ENCODE results near the gene GPSM1. TPM values are rescaled to one million over a fixed set of nuclear protein-coding genes. Genes with fewer than 3 reads are reported as not detected.

Gene GPSM1
- total RNA-seq, 1 experiment from 2014 or later: 26.4 TPM

DNA sequence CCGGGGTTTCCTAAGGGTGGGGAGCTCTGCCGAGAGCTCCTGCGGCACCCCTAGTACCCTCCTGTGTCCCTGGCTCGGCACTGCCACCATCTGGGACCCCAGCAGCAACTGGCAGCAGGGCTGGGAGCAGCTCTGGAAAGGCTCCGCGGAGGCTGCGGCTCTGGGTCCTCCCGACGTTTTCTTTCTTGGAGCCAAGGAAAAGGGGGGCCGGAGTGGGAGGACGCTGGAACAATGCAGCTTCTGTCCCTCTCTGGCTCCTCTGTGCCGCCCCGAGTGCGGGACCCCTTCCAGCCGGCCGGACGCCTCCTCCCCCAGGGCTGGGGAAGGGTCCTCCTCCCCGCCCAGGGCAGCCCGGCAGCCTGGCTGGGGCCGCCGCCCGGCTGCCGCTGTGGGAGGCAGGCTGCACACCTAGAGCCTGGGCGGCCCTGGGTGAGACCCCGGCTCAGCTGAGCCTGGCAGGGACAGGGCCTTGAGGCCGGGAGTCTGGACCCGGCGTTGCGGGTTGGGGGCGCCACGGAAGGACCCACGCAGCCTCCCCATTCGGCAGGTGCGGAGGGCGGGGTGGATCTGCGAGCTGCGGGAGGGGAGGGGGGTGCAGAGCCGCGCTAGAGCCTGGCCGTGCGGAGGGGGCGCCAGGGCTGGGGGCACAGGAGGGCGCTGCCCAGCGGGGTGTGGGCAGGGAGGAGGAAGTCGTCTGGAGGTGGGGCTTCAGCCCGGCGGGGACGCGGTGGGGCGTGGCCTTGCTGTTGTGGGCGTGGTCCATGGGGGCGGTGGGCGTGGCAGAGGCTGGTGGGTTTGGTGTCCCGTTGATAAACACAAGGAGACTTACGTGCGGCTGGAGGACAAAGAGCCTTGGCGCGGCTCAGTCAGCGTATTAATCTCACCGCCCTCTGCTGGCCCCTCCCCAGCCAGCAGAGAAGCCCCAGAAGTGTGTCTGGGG is 15.1 kb downstream of the GPSM1 start:
- peaks cover 18 to 36% of the 10 kb centered on the region in 2 experiments; a peak in 3 of 4 replicates for H3K4me1 ChIP-seq (ENCODE audit: control insufficient read depth in 1 of 2, insufficient read depth in 2 of 2, low read length in 2 of 2)

GRCh38 chr9:136343121-136343883 is 16.0 kb downstream of the GPSM1 start:
- no peaks in the 10 kb centered on the region for H3K9me2 ChIP-seq (ENCODE audit: insufficient read depth)
- ChIA-PET POLR2A (no interaction called here), CTCF (no interaction called here), RAD21 (ENCODE audit: low non-redundant PET in 1 of 2, low total read pairs in 2 of 2, uncharacterized antibody in 2 of 2, unreplicated experiment in 2 of 2) (no interaction called here)
- no peak overlapping the region for H3K4me3 ChIP-seq (replicated peaks in 1 of 2; ENCODE audit: low read depth in 1 of 2, low read length in 2 of 2)
- ATAC-seq: no peak
- TF ChIP-seq SRF (IDR thresholded peaks at IDR 0.05; ENCODE audit: low read depth) (no peak), POLR2A (IDR thresholded peaks at IDR 0.05; ENCODE audit: borderline replicate concordance, extremely low read depth, insufficient read depth, insufficient read length) (no peak), MAX (IDR thresholded peaks at IDR 0.05) (no peak), SIN3A (IDR thresholded peaks at IDR 0.05; ENCODE audit: low read depth) (no peak), SP1 (IDR thresholded peaks at IDR 0.05; ENCODE audit: low read depth) (no peak), ELF1 (IDR thresholded peaks at IDR 0.05; ENCODE audit: borderline replicate concordance, low read depth) (no peak), EZH2phosphoT487 (IDR thresholded peaks at IDR 0.05; ENCODE audit: borderline replicate concordance) (no peak), TCF7L2 (IDR thresholded peaks at IDR 0.05; ENCODE audit: borderline replicate concordance, extremely low read depth, insufficient read depth, insufficient read length) (no peak), JUND (IDR thresholded peaks at IDR 0.05) (no peak), CEBPB (IDR thresholded peaks at IDR 0.05; ENCODE audit: low read depth) (no peak), ATF3 (IDR thresholded peaks at IDR 0.05) (no peak), EGR1 (IDR thresholded peaks at IDR 0.05; ENCODE audit: low read depth) (no peak), YY1 (IDR thresholded peaks at IDR 0.05; ENCODE audit: extremely low read depth, insufficient replicate concordance, low read depth, low read length) (no peak)
- TF ChIP-seq, protein P1, sequence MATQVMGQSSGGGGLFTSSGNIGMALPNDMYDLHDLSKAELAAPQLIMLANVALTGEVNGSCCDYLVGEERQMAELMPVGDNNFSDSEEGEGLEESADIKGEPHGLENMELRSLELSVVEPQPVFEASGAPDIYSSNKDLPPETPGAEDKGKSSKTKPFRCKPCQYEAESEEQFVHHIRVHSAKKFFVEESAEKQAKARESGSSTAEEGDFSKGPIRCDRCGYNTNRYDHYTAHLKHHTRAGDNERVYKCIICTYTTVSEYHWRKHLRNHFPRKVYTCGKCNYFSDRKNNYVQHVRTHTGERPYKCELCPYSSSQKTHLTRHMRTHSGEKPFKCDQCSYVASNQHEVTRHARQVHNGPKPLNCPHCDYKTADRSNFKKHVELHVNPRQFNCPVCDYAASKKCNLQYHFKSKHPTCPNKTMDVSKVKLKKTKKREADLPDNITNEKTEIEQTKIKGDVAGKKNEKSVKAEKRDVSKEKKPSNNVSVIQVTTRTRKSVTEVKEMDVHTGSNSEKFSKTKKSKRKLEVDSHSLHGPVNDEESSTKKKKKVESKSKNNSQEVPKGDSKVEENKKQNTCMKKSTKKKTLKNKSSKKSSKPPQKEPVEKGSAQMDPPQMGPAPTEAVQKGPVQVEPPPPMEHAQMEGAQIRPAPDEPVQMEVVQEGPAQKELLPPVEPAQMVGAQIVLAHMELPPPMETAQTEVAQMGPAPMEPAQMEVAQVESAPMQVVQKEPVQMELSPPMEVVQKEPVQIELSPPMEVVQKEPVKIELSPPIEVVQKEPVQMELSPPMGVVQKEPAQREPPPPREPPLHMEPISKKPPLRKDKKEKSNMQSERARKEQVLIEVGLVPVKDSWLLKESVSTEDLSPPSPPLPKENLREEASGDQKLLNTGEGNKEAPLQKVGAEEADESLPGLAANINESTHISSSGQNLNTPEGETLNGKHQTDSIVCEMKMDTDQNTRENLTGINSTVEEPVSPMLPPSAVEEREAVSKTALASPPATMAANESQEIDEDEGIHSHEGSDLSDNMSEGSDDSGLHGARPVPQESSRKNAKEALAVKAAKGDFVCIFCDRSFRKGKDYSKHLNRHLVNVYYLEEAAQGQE (IDR thresholded peaks at IDR 0.05; ENCODE audit: low read depth): no peak
- DNase-seq (ENCODE audit: low read depth, low spot score): no peak
- peaks cover 18 to 36% of the 10 kb centered on the region in 2 experiments; a peak in 3 of 4 replicates for H3K4me1 ChIP-seq (ENCODE audit: control insufficient read depth in 1 of 2, insufficient read depth in 2 of 2, low read length in 2 of 2)
- peak overlapping the region; percentile 29; the same call in 1 of the 2 replicates for H3K27ac ChIP-seq (ENCODE audit: low read depth, low read length)
- intact Hi-C loops (cut with micrococcal nuclease): no loop called here
- no TSS peak for BruUV-seq (replicated peaks)
- H3K27me3 ChIP-seq (ENCODE audit: insufficient read depth, low read length): no peaks in the 10 kb centered on the region
- peak overlapping the region; percentile 43 for H3K4me2 ChIP-seq (ENCODE audit: low read length)
- H3K79me2 ChIP-seq (ENCODE audit: insufficient read depth, low read length): no peaks in the 10 kb centered on the region
- no peaks in the 10 kb centered on the region for H3K9me3 ChIP-seq (ENCODE audit: control insufficient read depth in 1 of 2, insufficient read depth in 1 of 2, low read depth in 1 of 2, low read length in 2 of 2)
- no peaks in the 10 kb centered on the region for H4K20me1 ChIP-seq (ENCODE audit: insufficient read depth)
- H3K9ac ChIP-seq (ENCODE audit: low read length): no peak overlapping the region
- H2AFZ ChIP-seq (ENCODE audit: low read depth, low read length, poor library complexity, severe bottlenecking): no peak overlapping the region
- H3K36me3 ChIP-seq (ENCODE audit: control insufficient read depth in 1 of 2, insufficient read depth in 2 of 2, low read length in 2 of 2): no peaks in the 10 kb centered on the region; a peak in 1 of 4 replicates

More for the DNA sequence above, 15.1 kb downstream of the GPSM1 start:
- peak overlapping the region; percentile 29; the same call in 1 of the 2 replicates for H3K27ac ChIP-seq (ENCODE audit: low read depth, low read length)
- no peaks in the 10 kb centered on the region for H3K27me3 ChIP-seq (ENCODE audit: insufficient read depth, low read length)
- intact Hi-C loops (cut with micrococcal nuclease): no loop called here
- no peak for DNase-seq (ENCODE audit: low read depth, low spot score)
- POLR2A ChIA-PET: no interaction called here
- no TSS peak for BruUV-seq (replicated peaks)
- no peaks in the 10 kb centered on the region for H3K9me2 ChIP-seq (ENCODE audit: insufficient read depth)
- H3K4me3 ChIP-seq (replicated peaks in 1 of 2; ENCODE audit: low read depth in 1 of 2, low read length in 2 of 2): no peak overlapping the region
- no peaks in the 10 kb centered on the region for H3K79me2 ChIP-seq (ENCODE audit: insufficient read depth, low read length)
- no peak overlapping the region for H2AFZ ChIP-seq (ENCODE audit: low read depth, low read length, poor library complexity, severe bottlenecking)
- no peaks in the 10 kb centered on the region; a peak in 1 of 4 replicates for H3K36me3 ChIP-seq (ENCODE audit: control insufficient read depth in 1 of 2, insufficient read depth in 2 of 2, low read length in 2 of 2)
- peak; percentile 52 for ATAC-seq
- H3K4me2 ChIP-seq (ENCODE audit: low read length): peak overlapping the region; percentile 43
- RAD21 ChIA-PET (ENCODE audit: low non-redundant PET in 1 of 2, low total read pairs in 2 of 2, uncharacterized antibody in 2 of 2, unreplicated experiment in 2 of 2): no interaction called here
- TF ChIP-seq POLR2A (IDR thresholded peaks at IDR 0.05; ENCODE audit: borderline replicate concordance, extremely low read depth, insufficient read depth, insufficient read length) (no peak), TCF7L2 (IDR thresholded peaks at IDR 0.05; ENCODE audit: borderline replicate concordance, extremely low read depth, insufficient read depth, insufficient read length) (no peak)
- no peaks in the 10 kb centered on the region for H4K20me1 ChIP-seq (ENCODE audit: insufficient read depth)
- H3K9ac ChIP-seq (ENCODE audit: low read length): no peak overlapping the region
- CTCF ChIA-PET: no interaction called here
- H3K9me3 ChIP-seq (ENCODE audit: control insufficient read depth in 1 of 2, insufficient read depth in 1 of 2, low read depth in 1 of 2, low read length in 2 of 2): no peaks in the 10 kb centered on the region

Measured in HCT116 (cell line).